GM21737 (cell line): ENCODE measurements around the gene RUFY1.
"Not testable (repeated sequence)": the region's sequence is repeated elsewhere in the genome, so short reads cannot be mapped to it uniquely, and the experiment has no call there.

Experiments used
- ATAC-seq: cut with Tn5 transposase; IDR thresholded peaks from one replicate; pipeline ENCODE4 v1.9.1; 2021; ENCODE audit warnings: mild to moderate bottlenecking, moderate library complexity; ENCODE audit not compliant: unreplicated experiment

The RUFY1 gene

DNA sequence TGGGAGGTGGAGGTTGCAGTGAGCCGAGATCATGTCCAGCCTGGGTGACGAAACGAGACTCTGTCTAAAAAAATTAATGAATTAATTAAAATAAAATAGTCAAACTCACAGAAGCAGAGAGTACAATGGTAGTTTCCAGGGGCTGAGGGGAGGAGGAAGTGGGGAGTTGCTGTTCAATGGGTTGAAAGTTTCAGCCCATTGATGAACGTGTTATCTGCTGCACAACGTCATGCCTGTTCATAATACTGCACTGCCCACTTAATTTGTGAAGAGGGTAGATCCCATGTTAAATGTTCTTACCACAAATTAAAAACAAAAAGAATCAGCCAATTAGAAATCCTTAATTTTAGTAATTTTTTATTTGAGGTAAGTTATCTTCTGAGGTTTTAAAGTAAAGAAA, 16.4 kb upstream of the RUFY1 start:
- no peak for ATAC-seq

DNA sequence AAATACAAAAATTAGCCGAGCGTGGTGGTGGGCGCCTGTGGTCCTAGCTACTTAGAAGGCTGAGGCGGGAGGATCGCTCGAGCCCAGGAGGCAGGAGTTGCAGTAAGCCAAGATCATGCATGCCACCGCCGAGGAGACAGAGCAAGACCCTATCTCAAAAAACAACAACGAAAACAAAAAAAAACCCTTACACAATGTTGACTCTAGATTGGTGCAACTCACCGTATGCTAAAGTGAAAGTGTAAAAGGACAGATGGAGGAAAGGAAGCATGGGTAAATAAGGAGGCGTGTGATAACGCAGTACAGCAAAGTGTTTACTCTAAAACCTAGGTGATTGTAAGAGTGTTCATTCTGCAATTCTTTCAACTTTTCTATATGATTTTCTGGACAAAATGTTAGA, 15.9 kb upstream of the RUFY1 start:
- peak; percentile 46 for ATAC-seq

DNA sequence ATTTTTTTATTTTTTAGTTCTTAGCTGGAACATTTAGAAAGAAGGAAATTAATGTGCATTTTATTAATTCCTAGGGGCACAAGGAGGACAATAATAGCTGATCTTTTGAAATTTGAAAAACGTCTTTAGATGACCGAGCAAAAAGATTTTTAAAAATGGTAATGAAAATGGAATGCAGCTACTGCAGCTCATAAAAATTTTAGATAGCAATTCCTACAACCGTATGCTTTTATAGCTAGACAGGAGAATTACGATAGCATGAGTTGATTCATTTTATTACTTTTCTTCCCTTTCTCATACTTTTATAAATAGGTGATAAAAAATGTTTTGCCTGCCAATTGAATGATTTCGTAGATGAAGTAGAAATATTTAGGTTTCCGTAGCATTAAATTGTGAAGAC, 13.7 kb upstream of the RUFY1 start:
- no peak for ATAC-seq

DNA sequence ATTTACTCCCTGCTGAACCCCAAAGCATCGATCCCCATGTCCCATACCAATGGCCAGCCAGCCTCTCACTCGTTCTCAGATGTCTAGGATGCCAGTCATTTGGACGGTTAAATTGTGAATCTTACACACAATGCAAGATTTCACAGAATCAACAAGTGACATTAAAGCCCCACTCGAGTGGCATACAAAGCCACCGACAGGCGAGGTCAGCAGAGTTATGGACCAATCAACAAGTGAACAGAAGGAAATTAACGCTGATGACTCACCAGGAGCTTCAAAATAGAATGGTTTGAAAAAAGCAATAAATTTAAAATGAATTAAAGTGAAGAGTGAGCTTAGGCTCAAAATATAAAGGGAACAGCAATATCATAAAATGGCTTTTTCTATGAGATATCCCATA, 8.2 kb upstream of the RUFY1 start:
- ATAC-seq = no peak

DNA sequence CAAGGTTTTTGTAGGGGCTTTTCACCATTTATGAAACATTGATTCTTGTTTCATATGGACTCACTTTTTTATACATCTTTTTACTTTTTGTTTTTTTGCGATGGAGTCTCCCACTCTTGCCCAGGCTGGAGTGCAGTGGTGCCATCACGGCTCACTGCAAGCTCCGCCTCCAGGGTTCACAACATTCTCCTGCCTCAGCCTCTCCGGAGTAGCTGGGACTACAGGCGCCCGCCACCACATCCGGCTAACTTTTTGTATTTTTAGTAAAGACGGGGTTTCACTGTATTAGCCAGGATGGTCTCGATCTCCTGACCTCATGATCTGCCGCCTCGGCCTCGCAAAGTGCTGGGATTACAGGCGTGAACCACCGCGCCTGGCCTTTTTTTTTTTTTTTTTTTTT, 7.1 kb upstream of the RUFY1 start:
- ATAC-seq = not testable (repeated sequence)

DNA sequence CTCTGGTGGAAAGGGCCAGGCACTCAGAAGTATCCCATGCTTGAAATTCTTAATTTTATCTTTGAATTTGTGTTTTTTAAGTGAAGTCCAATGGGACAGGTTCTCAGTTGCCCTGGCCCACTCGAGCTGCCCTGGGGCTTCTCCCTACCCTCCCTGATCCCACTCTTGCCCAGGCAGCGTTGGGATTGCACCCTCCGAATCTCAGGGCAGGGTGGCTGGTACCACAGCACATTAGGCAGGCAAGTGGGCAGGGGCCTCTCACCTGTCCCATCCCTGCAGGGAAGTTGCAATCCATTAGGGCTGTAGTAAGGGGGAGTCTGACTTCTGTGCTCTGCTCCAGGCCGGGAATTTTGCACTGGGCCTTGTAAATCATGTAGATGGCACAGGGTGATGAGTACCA, 2.7 kb downstream of the RUFY1 start:
- ATAC-seq = no peak

DNA sequence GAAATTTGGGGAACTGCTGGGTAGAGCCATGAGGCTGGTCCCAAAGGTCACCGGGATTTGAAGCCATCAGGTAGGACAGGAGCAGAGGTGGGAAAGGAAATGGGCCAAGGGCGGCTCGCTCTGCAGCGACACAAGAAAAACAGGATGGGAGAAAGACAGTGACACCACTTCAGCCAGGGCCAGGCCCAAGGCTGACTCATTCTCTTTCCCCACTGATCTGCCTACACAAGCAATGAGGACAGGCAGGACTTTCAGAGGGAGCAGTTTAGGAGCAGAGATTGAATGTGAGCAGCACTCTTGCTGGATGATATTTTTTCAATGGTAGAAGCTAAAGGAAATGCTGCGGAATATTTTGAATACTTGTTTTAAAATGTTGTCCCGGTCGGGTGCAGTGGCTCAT, 3.5 kb downstream of the RUFY1 start:
- no peak for ATAC-seq

DNA sequence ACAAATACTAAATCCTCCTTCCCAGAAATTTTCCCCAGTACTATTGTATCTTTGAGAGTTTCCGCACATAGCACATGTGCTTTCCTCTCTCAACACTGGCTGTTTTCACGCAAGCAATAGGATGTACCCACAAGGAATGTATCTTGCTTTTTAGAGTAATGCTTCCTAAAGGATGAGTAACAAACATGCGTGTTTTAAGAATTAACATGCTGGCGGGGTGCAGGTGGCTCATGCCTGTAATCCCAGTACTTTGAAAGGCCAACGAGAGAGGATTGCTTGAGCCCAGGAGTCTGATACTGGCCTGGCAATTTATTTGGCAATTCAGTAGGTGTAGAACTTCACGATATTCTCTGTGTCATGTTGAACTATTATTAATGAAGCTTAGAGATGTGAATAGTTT, 4.6 kb downstream of the RUFY1 start:
- ATAC-seq = no peak

DNA sequence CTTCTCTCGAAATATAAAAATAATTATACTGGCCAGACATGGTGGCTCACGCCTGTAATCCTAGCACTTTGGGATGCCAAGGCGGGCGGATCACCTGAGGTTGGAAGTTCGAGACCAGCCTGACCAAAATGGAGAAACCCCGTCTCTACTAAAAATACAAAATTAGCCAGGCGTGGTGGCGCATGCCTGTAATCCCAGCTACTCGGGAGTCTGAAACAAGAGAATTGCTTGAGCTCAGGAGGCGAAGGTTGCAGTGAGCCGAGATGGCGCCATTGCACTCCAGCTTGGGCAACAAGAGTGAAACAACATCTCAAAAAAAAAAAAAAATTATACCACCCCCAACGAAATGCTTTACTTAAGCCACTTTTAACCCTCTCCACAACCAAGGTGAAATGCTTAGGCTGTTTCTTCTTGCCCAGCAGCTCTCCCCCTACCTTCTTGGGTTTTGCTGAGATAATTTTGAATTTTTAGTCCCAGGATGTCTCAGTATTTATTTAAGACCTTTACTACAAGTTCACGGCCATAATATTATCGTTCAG, 8.0 kb downstream of the RUFY1 start:
- not testable (repeated sequence) for ATAC-seq

DNA sequence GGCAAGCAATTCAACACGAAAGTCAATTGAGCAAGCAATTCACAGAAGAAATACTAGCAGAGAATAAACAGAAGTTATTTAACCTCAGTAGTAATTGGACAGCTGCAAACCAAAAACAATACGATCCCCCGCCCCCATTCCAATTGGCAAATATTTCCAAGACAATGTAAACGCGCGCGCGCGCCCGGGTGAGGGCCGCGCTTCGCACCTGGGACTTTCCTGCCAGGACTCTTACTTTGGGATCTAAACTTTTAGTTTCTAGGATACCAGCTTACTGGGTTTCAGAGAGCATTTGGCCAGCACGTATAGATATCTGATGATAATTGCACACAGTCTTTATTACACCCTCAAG, 8.6 kb downstream of the RUFY1 start:
- no peak for ATAC-seq

DNA sequence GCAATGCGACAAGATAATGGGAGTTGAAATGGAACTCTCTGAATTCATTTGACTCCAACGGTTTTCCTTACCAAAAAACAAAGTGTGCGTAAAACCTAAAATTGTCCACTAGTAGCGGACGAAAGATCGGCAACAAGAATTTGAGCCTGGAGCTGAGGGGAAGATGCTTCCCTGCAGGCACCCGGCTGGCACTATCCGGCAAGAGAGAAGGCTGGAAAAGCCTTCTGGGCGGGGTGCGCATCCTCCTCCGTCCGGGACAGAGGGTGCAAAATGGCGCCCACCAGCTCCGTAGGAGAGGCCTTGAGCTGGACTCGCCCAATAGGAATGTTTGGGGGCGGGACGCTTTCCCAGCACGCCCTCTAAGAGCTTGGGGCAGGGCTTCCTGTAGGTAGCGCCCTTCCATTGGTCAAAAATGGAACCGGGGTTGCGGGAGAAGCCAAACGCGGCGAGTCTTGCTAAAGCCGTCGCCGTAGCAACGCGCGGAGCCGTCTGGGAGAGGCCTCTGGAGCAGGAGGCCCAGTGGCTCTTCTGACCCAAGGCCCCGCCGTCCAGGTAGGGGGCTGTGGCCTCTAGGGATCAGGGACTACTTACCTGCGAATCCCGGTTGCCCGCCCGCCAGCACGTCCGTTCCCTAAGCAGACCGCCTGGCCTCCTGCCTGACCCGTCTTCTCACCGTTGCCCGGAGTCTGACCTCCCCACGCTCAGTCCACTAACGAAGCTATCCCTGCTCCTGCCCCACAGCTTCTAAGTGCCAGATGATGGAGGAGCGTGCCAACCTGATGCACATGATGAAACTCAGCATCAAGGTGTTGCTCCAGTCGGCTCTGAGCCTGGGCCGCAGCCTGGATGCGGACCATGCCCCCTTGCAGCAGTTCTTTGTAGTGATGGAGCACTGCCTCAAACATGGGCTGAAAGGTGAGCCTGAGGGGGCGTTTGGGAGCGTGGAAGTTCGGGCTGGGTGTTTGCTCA, 9.2 kb downstream of the RUFY1 start:
- ATAC-seq = peak; percentile 99

DNA sequence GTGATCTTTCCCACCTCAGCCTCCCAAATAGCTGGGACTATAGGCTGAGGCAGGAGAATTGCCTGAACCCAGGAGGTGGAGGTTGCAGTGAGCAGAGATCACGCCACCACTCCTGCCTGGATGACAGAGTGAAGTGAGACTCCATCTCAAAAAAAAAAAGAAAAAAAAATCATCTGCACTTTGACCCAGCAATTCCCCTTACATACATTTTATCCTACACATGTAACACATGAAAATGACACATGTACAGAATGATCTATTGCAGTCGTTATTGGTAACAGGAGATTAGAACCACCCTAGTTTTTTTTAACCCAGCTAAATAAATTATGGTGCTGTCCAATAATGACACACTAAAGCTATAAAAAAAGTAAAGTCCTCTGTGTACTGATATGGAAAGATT, 14.2 kb downstream of the RUFY1 start:
- no peak for ATAC-seq

DNA sequence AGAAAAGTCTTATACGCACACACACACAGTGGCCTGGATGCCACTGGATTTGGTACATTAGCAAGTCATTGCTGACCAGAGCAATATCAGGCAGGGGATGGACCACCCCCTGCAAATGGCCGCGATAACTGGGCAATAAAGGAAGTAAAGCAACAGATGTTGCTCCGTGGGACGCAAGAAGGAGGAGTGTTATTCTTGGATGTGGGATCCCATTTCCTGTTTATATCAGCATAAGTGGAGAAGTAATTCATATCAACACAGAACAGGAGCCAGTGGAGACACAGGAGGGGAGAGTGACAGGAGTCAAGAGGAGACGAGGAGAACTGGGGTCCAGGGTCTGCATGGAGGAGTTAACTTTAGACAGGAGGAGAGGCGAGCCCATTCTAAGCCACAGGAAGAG, 18.4 kb downstream of the RUFY1 start:
- ATAC-seq = no peak

DNA sequence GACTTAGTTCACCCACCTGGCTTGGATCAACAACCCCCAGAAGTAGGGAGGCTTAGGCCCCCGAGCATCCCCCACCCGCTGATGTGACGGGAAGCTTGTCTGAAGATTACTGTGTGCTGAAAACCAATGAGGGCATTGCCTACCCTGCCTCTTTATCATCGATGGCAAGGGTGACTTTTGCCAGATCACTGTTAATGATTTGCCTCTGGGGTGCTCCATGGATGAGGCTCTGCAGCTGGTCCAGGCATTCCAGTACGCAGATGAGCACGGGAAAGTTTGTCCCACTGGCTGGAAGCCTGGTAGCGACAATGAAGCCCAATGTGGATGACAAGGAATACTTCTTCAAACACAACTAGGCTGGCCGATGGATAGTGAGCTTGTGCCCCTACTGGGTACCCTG, 22.0 kb downstream of the RUFY1 start:
- ATAC-seq = no peak

DNA sequence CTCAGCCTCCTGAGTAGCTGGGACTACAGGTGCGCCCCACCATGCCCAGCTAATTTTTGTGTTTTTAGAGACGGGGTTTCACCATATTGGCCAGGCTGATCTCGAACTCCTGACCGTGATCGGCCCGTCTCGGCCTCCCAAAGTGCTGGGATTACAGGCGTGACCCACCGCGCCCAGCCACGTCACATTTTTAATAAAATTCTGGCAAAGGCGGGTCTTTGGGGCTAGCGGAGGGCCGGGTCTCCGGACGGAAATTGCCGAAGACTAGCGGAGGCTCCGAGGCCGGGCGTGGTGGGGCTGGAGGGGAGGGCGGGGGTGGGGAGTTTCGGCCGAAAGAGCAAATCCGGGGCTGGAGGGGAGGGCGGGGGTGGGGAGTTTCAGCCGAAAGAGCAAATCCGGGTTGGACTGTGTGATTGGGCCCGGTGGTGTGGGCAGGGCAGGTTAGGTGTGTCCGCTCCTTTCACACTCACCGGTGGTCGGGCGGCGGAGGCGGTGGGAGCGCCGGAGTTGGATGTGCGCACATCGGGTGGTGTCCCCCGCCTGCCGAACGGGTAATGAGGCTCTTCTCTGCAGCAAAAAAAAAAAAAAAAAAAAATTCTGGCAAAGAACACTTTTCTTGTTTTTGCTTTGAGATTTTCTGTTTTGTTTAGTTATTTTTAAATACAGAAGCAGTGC, 27.1 kb downstream of the RUFY1 start:
- ATAC-seq = no peak

DNA sequence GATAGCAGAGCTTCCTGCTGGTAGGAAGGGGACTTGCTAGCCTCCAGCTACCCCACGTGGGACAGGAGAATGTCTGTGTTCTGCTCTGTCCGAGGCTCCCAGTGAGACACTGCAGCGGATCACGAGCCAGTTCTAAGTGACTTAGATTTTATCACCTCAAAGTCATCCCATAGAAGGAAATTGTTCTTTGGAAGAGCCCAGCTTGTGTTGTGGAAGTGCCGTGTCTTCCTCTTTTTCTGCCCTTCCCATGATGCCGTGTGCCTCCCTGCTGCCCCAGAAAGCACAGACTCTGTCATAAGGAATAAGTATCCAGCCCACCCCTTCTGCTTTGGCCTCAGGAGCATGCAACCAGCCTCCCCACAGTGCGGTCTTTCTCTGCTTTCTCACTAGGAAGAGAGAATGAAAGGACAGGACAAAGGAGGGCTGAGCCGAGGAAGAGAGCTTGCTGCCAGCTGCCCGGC, 35.6 kb downstream of the RUFY1 start:
- ATAC-seq = no peak

DNA sequence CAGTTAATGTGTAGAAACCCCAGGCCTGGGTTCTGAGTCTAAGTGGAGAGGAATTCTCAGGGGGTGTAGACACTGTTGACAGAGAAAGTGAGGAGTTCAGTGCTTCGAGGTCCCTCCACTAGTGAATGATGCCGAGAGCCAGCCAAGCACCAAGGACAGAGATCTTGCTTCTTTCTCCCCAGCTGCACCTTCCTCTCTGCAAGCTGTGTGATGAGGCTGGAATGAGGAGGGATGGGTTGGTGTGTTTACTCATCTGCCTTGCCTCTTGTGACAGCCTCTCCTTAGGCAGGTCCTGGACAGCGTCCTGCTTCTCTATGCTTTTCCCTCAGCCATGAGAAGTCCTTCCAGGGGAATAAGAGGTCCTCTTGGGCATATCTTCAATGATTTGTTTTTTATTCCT, 37.8 kb downstream of the RUFY1 start:
- ATAC-seq = no peak

DNA sequence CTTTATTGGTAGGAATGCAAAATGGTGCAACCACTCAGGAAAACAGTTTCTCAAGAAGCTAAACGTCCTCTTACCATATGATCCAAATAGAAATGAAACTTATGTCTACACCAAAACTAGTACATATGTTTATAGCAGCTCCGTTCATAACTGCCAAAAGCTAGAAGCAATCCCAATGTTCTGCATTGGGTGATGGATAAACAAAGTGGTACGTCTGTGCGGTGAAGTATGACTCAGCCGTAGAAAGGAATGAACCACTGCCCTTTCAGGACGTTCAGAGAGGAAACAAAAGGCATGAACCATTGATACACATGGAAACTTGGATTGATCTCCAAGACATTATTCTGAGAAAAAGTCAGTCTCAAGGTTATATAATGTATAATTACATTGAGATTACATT, 45.6 kb downstream of the RUFY1 start:
- no peak for ATAC-seq

DNA sequence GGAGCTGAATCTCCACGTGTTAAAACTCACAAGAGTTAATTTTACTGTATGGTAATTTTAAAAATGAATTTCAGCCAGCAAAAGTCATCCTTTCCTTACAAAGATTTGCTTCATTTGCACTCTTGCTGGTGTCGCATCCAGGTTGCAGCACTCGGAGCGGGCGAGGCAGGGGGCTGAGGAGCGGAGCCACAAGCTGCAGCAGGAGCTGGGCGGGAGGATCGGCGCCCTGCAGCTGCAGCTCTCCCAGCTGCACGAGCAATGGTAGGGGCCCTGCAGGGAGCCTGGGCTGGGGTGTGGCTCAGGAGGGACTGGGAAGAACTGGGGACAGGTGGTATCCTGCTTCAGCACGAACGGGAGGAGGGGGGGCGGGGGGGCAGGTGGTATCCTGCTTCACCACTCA, 46.1 kb downstream of the RUFY1 start:
- ATAC-seq = no peak

DNA sequence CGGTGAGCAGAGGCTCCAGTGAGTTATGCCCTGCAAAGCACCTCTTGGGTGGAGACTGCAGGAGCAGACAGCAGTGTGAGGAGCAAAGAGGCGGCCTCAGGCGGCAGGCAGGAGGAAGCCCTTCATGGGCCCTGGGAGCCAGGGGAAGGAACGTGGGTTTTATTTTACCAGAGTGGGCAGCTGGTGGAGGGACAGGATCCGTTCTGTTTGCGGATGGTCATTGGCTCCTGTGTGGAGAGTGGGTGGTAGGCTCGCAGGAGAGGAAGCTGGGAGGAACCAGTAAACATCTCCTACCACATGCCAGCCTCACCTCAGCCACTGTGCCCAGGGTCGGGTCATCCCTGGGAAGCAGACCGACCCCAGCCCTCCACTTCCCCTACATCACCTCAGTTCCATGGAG, 48.7 kb downstream of the RUFY1 start:
- ATAC-seq = no peak

DNA sequence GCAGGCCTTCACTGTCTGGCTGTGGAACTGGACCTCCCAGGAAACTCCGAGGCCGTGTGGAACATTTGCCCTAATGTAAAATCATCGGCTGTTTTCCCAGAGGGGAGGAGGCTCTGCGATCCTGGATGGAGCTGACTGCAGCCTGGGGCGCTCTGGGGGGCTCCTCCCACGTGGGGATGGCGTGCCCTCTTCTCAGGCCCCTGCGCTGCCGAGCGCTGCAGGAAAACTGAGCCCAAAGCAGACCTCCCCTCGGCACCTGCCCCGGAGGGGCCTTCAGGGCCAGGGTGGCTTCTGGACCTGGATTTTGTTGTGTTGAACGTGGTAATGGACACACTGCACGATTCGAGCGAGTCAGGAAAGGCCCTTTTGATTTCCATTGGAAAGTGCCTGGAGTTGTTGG, 49.2 kb downstream of the RUFY1 start:
- no peak for ATAC-seq

DNA sequence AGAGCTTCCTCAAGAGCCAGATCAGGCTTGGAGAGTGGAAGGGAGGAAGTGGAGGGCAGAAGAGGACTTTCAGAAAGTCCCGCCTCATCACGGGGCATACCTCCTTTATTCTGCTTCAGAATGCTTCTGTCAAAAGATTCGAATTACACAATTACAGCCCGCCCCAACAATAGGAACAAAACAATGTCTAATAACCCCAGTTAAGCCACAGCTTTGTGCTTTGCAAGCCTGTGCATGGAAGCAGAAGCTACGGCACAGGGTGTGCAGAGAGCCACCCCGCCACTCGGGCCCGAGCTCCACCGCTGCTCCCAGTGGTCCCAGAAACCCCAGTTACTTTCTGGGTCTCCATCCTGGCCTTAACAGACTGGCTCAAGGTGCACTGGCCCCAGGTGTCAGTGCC, 49.6 kb downstream of the RUFY1 start:
- no peak for ATAC-seq
